ENCODE results near the gene PYGO1.

PYGO1 gene

DNA sequence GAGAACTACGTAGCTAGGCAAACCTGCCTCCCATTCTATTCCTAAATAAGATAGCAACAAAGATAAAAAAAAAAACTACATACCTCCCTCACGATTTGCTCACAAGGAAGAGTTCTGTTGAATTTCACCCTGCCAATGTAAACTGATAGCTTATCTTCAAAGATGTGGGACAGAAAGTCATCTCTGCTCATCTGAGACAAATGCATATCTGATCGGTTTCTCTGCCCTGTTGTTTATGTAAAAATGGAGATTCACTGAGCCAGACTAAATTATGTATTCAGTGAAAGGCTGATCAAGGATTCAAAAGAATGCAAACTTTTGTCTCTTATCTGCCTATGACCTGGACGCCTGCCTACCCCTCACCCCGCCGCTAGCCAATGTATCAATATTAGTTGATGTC is 11.2 kb downstream of the PYGO1 start:
- Histone ChIP-seq H3K27ac (ENCODE audit: insufficient read depth in 1 of 2, low read depth in 1 of 2, low read length in 2 of 2, poor library complexity in 1 of 2, severe bottlenecking in 2 of 2) (no peak overlapping the region), H3K4me1 (ENCODE audit: control extremely low read depth in 1 of 4, control insufficient read depth in 4 of 4, insufficient read depth in 4 of 4, low read length in 3 of 4) (no peaks in the 10 kb centered on the region), H3K27me3 (replicated peaks in 2 of 5; ENCODE audit: control insufficient read depth in 4 of 5, insufficient read depth in 5 of 5, low read length in 4 of 5) (peaks cover 0 to 25% (median 2%) of the 10 kb centered on the region in 5 experiments), H3K4me3 (ENCODE audit: control insufficient read depth in 1 of 7, extremely low read depth in 1 of 7, insufficient read depth in 4 of 7, low read depth in 2 of 7, low read length in 6 of 7) (no peak overlapping the region), H3K9me3 (ENCODE audit: control extremely low read depth in 1 of 5, control insufficient read depth in 4 of 5, insufficient read depth in 2 of 5, low read depth in 1 of 5, low read length in 4 of 5) (no peaks in the 10 kb centered on the region), H3K36me3 (ENCODE audit: control insufficient read depth in 4 of 4, insufficient read depth in 4 of 4, low read length in 3 of 4) (no peaks in the 10 kb centered on the region)
- DNase-seq: no peak
- 97% methylated on average over 4 of the region's 6 CpGs for WGBS (ENCODE audit: insufficient coverage)
- ChIA-PET POLR2A (no interaction called here), CTCF (no interaction called here)

DNA sequence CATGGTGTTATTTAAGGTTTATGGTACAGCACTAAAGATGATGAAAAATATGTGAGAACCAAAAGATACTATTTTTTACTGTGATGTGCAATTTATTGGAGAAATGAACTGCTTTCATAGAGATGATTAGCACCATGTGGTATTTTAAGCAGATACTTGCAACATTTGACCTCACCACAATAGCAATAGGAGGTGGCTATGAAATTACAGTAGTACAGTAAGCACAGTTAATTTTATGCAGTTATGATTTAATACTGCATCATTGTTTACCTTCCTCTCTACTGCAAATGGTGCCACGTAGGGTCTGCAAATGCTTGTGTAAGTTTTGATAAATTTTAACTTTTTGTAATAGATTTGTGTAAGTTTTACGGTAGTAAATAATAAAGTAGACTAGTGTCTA is 14.0 kb downstream of the PYGO1 start:
- no CpG with 5 or more reads among the region's 2 CpGs for WGBS (ENCODE audit: insufficient coverage)
- no peak for DNase-seq

DNA sequence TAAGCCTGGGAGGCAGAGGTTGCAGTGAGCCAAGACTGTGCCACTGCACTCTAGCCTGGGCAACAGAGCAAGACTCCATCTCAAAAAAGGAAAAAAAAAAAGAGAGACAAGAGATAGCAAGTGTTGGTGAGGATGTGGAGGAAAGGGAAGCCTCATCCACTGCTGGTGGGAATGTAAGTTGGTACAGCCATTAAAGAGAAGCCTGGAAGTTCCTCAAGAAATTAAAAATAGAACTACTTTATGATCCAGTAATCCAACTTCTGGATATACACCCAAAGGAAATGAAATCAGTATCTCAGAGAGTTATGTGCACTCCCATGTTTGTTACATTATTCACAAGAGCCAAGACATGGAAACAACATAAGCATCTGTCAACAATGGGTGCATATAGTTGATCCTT is 14.9 kb downstream of the PYGO1 start:
- CTCF ChIA-PET: no interaction called here
- H3K36me3 ChIP-seq (ENCODE audit: control insufficient read depth in 4 of 4, insufficient read depth in 4 of 4, low read length in 3 of 4): no peaks in the 10 kb centered on the region
- peaks cover 0 to 6% (median 0%) of the 10 kb centered on the region in 5 experiments for H3K27me3 ChIP-seq (replicated peaks in 2 of 5; ENCODE audit: control insufficient read depth in 4 of 5, insufficient read depth in 5 of 5, low read length in 4 of 5)
- peaks cover 0 to 3% (median 0%) of the 10 kb centered on the region in 5 experiments for H3K9me3 ChIP-seq (ENCODE audit: control extremely low read depth in 1 of 5, control insufficient read depth in 4 of 5, insufficient read depth in 2 of 5, low read depth in 1 of 5, low read length in 4 of 5)
- no peak overlapping the region for H3K4me3 ChIP-seq (ENCODE audit: control insufficient read depth in 1 of 7, extremely low read depth in 1 of 7, insufficient read depth in 4 of 7, low read depth in 2 of 7, low read length in 6 of 7)
- H3K27ac ChIP-seq (ENCODE audit: insufficient read depth in 1 of 2, low read depth in 1 of 2, low read length in 2 of 2, poor library complexity in 1 of 2, severe bottlenecking in 2 of 2): no peak overlapping the region
- H3K4me1 ChIP-seq (ENCODE audit: control extremely low read depth in 1 of 4, control insufficient read depth in 4 of 4, insufficient read depth in 4 of 4, low read length in 3 of 4): no peaks in the 10 kb centered on the region
- no peak for DNase-seq
- POLR2A ChIA-PET: no interaction called here

More for the DNA sequence above, 14.0 kb downstream of the PYGO1 start:
- Histone ChIP-seq H3K4me3 (ENCODE audit: control insufficient read depth in 1 of 7, extremely low read depth in 1 of 7, insufficient read depth in 4 of 7, low read depth in 2 of 7, low read length in 6 of 7) (no peak overlapping the region), H3K9me3 (ENCODE audit: control extremely low read depth in 1 of 5, control insufficient read depth in 4 of 5, insufficient read depth in 2 of 5, low read depth in 1 of 5, low read length in 4 of 5) (peaks cover 0 to 3% (median 0%) of the 10 kb centered on the region in 5 experiments), H3K4me1 (ENCODE audit: control extremely low read depth in 1 of 4, control insufficient read depth in 4 of 4, insufficient read depth in 4 of 4, low read length in 3 of 4) (no peaks in the 10 kb centered on the region), H3K27me3 (replicated peaks in 2 of 5; ENCODE audit: control insufficient read depth in 4 of 5, insufficient read depth in 5 of 5, low read length in 4 of 5) (peaks cover 0 to 12% (median 2%) of the 10 kb centered on the region in 5 experiments), H3K27ac (ENCODE audit: insufficient read depth in 1 of 2, low read depth in 1 of 2, low read length in 2 of 2, poor library complexity in 1 of 2, severe bottlenecking in 2 of 2) (no peak overlapping the region), H3K36me3 (ENCODE audit: control insufficient read depth in 4 of 4, insufficient read depth in 4 of 4, low read length in 3 of 4) (no peaks in the 10 kb centered on the region)
- CTCF ChIA-PET: no interaction called here
- POLR2A ChIA-PET: no interaction called here

DNA sequence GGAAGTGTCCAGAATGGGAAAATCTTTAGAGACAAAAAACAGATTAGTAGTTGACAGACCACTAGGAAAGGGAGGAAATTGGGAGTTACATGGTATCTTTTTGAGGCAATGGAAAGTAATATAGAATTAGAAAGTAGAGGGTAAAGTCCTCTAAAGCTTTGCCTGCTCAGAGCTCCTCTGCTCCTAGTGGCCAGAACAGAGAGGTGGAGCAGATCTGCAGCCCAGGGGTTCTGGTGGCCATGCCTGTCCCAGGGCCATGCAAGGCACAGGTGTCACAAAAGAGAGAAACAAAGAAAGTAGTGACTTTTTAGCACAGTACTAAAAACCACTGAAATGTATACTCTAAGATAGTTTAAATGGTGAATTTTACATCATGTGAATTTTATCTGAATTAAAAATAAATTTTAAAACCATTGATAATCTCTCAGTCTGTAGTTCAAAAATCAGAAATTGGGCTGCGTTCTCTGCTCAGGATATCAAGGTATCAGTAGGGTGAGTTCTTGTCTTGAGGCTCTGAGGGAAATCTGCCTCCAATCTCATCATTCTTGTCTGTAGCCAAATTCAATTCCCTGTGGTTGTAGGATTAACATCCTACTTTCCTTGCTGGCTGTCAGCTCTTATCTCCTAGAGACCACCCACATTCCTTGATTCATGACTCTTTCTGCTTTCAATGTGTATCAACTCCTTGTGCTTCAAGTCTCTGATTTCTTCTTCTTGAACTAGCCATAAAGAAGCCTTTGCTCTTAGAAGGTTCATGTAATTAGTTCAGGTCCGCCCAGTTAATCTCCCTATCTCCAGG is 23.6 kb downstream of the PYGO1 start:
- DNase-seq: no peak
- H3K27ac ChIP-seq (ENCODE audit: insufficient read depth in 1 of 2, low read depth in 1 of 2, low read length in 2 of 2, poor library complexity in 1 of 2, severe bottlenecking in 2 of 2): no peak overlapping the region
- H3K36me3 ChIP-seq (ENCODE audit: control insufficient read depth in 4 of 4, insufficient read depth in 4 of 4, low read length in 3 of 4): no peaks in the 10 kb centered on the region
- no peak overlapping the region for H3K4me3 ChIP-seq (ENCODE audit: control insufficient read depth in 1 of 7, extremely low read depth in 1 of 7, insufficient read depth in 4 of 7, low read depth in 2 of 7, low read length in 6 of 7)
- ChIA-PET POLR2A (no interaction called here), CTCF (interaction anchor here (0.6 kb wide), 1 partner anchor 126 kb away, joined by 4 read pairs; no protein-coding TSS in a partner anchor)
- WGBS (ENCODE audit: insufficient coverage): 100% methylated on average over 2 of the region's 2 CpGs
- H3K4me1 ChIP-seq (ENCODE audit: control extremely low read depth in 1 of 4, control insufficient read depth in 4 of 4, insufficient read depth in 4 of 4, low read length in 3 of 4): no peaks in the 10 kb centered on the region
- peaks cover 0 to 3% (median 0%) of the 10 kb centered on the region in 5 experiments for H3K9me3 ChIP-seq (ENCODE audit: control extremely low read depth in 1 of 5, control insufficient read depth in 4 of 5, insufficient read depth in 2 of 5, low read depth in 1 of 5, low read length in 4 of 5)
- no peaks in the 10 kb centered on the region for H3K27me3 ChIP-seq (replicated peaks in 2 of 5; ENCODE audit: control insufficient read depth in 4 of 5, insufficient read depth in 5 of 5, low read length in 4 of 5)

DNA sequence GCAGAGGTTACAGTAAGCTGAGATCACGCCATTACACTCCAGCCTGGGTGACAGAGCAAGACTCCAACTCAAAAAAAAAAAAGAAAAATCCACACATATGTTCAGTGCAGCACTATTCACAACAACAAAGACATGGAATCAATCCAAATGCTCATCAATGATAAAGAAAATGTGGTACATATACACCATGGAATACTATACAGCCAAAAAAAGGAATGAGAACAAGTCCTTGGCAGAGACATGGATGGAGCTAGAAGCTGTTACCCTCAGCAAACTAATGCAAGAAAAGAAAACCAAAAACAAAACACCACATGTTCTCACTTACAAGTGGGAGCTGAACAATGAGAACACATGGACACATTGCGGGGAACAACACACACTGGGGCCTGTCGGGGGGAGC is 25.5 kb downstream of the PYGO1 start:
- no peak overlapping the region for H3K4me3 ChIP-seq (ENCODE audit: control insufficient read depth in 1 of 7, extremely low read depth in 1 of 7, insufficient read depth in 4 of 7, low read depth in 2 of 7, low read length in 6 of 7)
- H3K4me1 ChIP-seq (ENCODE audit: control extremely low read depth in 1 of 4, control insufficient read depth in 4 of 4, insufficient read depth in 4 of 4, low read length in 3 of 4): no peaks in the 10 kb centered on the region
- no peaks in the 10 kb centered on the region for H3K27me3 ChIP-seq (replicated peaks in 2 of 5; ENCODE audit: control insufficient read depth in 4 of 5, insufficient read depth in 5 of 5, low read length in 4 of 5)
- no CpG with 5 or more reads among the region's 3 CpGs for WGBS (ENCODE audit: insufficient coverage)
- ChIA-PET POLR2A (interaction anchor here (0.6 kb wide), 1 partner anchor 59 kb away, joined by 3 read pairs; no protein-coding TSS in a partner anchor), CTCF (interaction anchor here (0.7 kb wide), 1 partner anchor 11 kb away, joined by 3 read pairs; no protein-coding TSS in a partner anchor)
- H3K27ac ChIP-seq (ENCODE audit: insufficient read depth in 1 of 2, low read depth in 1 of 2, low read length in 2 of 2, poor library complexity in 1 of 2, severe bottlenecking in 2 of 2): no peak overlapping the region
- H3K36me3 ChIP-seq (ENCODE audit: control insufficient read depth in 4 of 4, insufficient read depth in 4 of 4, low read length in 3 of 4): no peaks in the 10 kb centered on the region
- DNase-seq: no peak
- peaks cover 0 to 3% (median 0%) of the 10 kb centered on the region in 5 experiments for H3K9me3 ChIP-seq (ENCODE audit: control extremely low read depth in 1 of 5, control insufficient read depth in 4 of 5, insufficient read depth in 2 of 5, low read depth in 1 of 5, low read length in 4 of 5)

DNA sequence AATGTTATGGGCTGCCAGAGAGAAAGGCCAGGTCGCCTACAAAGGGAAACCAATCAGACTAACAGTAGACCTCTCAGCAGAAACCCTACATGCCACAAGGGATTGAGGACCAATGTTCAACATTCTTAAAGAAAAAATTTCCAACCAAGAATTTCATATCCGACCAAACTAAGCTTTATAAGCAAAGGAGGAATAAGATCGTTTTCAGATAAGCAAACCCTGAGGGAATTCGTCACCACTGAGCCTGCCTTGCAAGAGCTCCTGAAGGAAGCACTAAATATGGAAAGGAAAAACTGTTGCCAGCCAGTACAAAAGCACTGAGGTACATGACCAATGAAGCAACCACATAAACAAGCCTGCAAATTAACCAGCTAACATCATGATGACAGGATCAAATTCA is 33.1 kb downstream of the PYGO1 start:
- peaks cover 1 to 23% (median 9%) of the 10 kb centered on the region in 5 experiments for H3K9me3 ChIP-seq (ENCODE audit: control extremely low read depth in 1 of 5, control insufficient read depth in 4 of 5, insufficient read depth in 2 of 5, low read depth in 1 of 5, low read length in 4 of 5)
- peaks cover 0 to 5% (median 0%) of the 10 kb centered on the region in 5 experiments for H3K27me3 ChIP-seq (replicated peaks in 2 of 5; ENCODE audit: control insufficient read depth in 4 of 5, insufficient read depth in 5 of 5, low read length in 4 of 5)
- 93% methylated on average over 2 of the region's 4 CpGs for WGBS (ENCODE audit: insufficient coverage)
- peaks cover 0 to 8% (median 6%) of the 10 kb centered on the region in 4 experiments for H3K4me1 ChIP-seq (ENCODE audit: control extremely low read depth in 1 of 4, control insufficient read depth in 4 of 4, insufficient read depth in 4 of 4, low read length in 3 of 4)
- ChIA-PET POLR2A (no interaction called here), CTCF (no interaction called here)
- H3K4me3 ChIP-seq (ENCODE audit: control insufficient read depth in 1 of 7, extremely low read depth in 1 of 7, insufficient read depth in 4 of 7, low read depth in 2 of 7, low read length in 6 of 7): no peak overlapping the region
- no peak overlapping the region for H3K27ac ChIP-seq (ENCODE audit: insufficient read depth in 1 of 2, low read depth in 1 of 2, low read length in 2 of 2, poor library complexity in 1 of 2, severe bottlenecking in 2 of 2)
- peak in 1 of 3 donors; percentile 8 for DNase-seq
- H3K36me3 ChIP-seq (ENCODE audit: control insufficient read depth in 4 of 4, insufficient read depth in 4 of 4, low read length in 3 of 4): no peaks in the 10 kb centered on the region

DNA sequence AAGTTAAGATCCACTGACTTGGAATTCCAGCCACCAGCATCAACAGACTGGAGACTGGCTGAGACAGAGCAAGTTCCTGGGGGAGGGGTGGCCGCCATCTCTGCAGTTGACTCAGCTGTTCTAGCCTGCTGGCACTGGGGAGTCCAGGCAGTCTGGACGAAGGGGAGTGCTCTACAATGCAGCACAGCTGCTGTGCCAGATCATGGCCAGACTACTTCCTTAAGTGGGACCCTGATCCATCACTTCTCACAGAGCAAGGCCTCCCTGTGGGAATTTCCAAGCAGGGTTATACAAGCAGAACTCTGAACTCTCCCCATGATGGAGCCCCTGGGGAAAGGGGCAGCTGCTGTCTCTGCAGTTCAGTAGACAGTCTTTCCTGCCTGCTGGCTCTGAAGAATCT is 35.2 kb downstream of the PYGO1 start:
- CTCF ChIA-PET: no interaction called here
- peak in 2 of 3 donors; percentile 20 to 27 for DNase-seq

More for the DNA sequence above, 35.2 kb downstream of the PYGO1 start:
- Histone ChIP-seq H3K27ac (ENCODE audit: insufficient read depth in 1 of 2, low read depth in 1 of 2, low read length in 2 of 2, poor library complexity in 1 of 2, severe bottlenecking in 2 of 2) (no peak overlapping the region), H3K36me3 (ENCODE audit: control insufficient read depth in 4 of 4, insufficient read depth in 4 of 4, low read length in 3 of 4) (no peaks in the 10 kb centered on the region), H3K4me1 (ENCODE audit: control extremely low read depth in 1 of 4, control insufficient read depth in 4 of 4, insufficient read depth in 4 of 4, low read length in 3 of 4) (peaks cover 0 to 8% (median 6%) of the 10 kb centered on the region in 4 experiments), H3K27me3 (replicated peaks in 2 of 5; ENCODE audit: control insufficient read depth in 4 of 5, insufficient read depth in 5 of 5, low read length in 4 of 5) (peaks cover 0 to 5% (median 0%) of the 10 kb centered on the region in 5 experiments), H3K4me3 (ENCODE audit: control insufficient read depth in 1 of 7, extremely low read depth in 1 of 7, insufficient read depth in 4 of 7, low read depth in 2 of 7, low read length in 6 of 7) (no peak overlapping the region), H3K9me3 (ENCODE audit: control extremely low read depth in 1 of 5, control insufficient read depth in 4 of 5, insufficient read depth in 2 of 5, low read depth in 1 of 5, low read length in 4 of 5) (peaks cover 1 to 23% (median 9%) of the 10 kb centered on the region in 5 experiments)
- 71% methylated on average over 1 of the region's 2 CpGs for WGBS (ENCODE audit: insufficient coverage)
- POLR2A ChIA-PET: no interaction called here
